ENCODE results near the gene ZNF687. TPM values are rescaled to one million over a fixed set of nuclear protein-coding genes. Genes with fewer than 3 reads are reported as not detected.
"Not testable (repeated sequence)": the region's sequence is repeated elsewhere in the genome, so short reads cannot be mapped to it uniquely, and the experiment has no call there.

The ZNF687 gene
- total RNA-seq (2014; rRNA removed; shearing (Covaris generic)) = 14.3 and 27.3 TPM in 2 replicates

- peak; percentile 100 for DNase-seq (ENCODE audit: low read depth)
Measured at GRCh38 chr1:151281969-151282882, at the start of gene ZNF687. TSS of gene ZNF687 (plus strand) at chr1:151282299. CDS start at chr1:151286292, 3,993 bp downstream.

- no peak for DNase-seq (ENCODE audit: low read depth)
Measured at GRCh38 chr1:151235235-151235634, 46.9 kb upstream of the ZNF687 start.

- no peak for DNase-seq (ENCODE audit: low read depth)
Measured at GRCh38 chr1:151237678-151238466, 44.2 kb upstream of the ZNF687 start.

GRCh38 chr1:151238467-151238739 lies 43.7 kb upstream of the ZNF687 start:
- DNase-seq (ENCODE audit: low read depth) = peak; percentile 76

GRCh38 chr1:151242442-151242841 lies 39.7 kb upstream of the ZNF687 start:
- no peak for DNase-seq (ENCODE audit: low read depth)

GRCh38 chr1:151243683-151244216 lies 38.3 kb upstream of the ZNF687 start:
- no peak for DNase-seq (ENCODE audit: low read depth)

GRCh38 chr1:151246786-151247185 lies 35.3 kb upstream of the ZNF687 start:
- DNase-seq (ENCODE audit: low read depth) = no peak

- DNase-seq (ENCODE audit: low read depth) = peak; percentile 81
Measured at GRCh38 chr1:151251656-151252470, 30.2 kb upstream of the ZNF687 start.

- DNase-seq (ENCODE audit: low read depth) = peak; percentile 97
Measured at GRCh38 chr1:151254217-151255213, 27.6 kb upstream of the ZNF687 start, which contains the start of gene PSMD4. TSS of gene PSMD4 (plus strand) at chr1:151254734. CDS start at chr1:151254783, 49 bp downstream.

GRCh38 chr1:151255381-151255780 lies 26.7 kb upstream of the ZNF687 start:
- DNase-seq (ENCODE audit: low read depth) = no peak

- no peak for DNase-seq (ENCODE audit: low read depth)
Measured at GRCh38 chr1:151259351-151259750, 22.7 kb upstream of the ZNF687 start.

GRCh38 chr1:151265446-151266236 lies 16.5 kb upstream of the ZNF687 start:
- DNase-seq (ENCODE audit: low read depth) = no peak

- no peak for DNase-seq (ENCODE audit: low read depth)
Measured at GRCh38 chr1:151266315-151266714, 15.8 kb upstream of the ZNF687 start.

- DNase-seq (ENCODE audit: low read depth) = no peak
Measured at GRCh38 chr1:151266821-151267220, 15.3 kb upstream of the ZNF687 start.

- DNase-seq (ENCODE audit: low read depth) = no peak
Measured at GRCh38 chr1:151267760-151268159, 14.3 kb upstream of the ZNF687 start.

GRCh38 chr1:151273924-151274466 lies 8.1 kb upstream of the ZNF687 start:
- DNase-seq (ENCODE audit: low read depth) = no peak

- not testable (repeated sequence) for DNase-seq (ENCODE audit: low read depth)
Measured at GRCh38 chr1:151275341-151275740, 6.8 kb upstream of the ZNF687 start.

GRCh38 chr1:151277249-151277648 lies 4.8 kb upstream of the ZNF687 start:
- no peak for DNase-seq (ENCODE audit: low read depth)
